PC-9 (cell line): ENCODE data around the gene CDCA7. TPM values are rescaled to one million over a fixed set of nuclear protein-coding genes. Genes with fewer than 3 reads are reported as not detected.
"Not testable (repeated sequence)": the region's sequence is repeated elsewhere in the genome, so short reads cannot be mapped to it uniquely, and the experiment has no call there.

Experiments used
- BruUV-seq: library from RNA; stranded (reverse); fragments of 400-500 nt; replicated peaks from 2 replicates; lab custom pipeline; 2021; lab: Mats Ljungman, UMichigan
- CTCF ChIA-PET: fragments of 300-600 bp; sonication (Branson Sonifier 250); formaldehyde crosslinking; loops from one replicate; lab custom pipeline; 2022; ENCODE audit warnings: antibody characterized with exemption; lab: Charles Lee
- POLR2A ChIA-PET: fragments of 300-600 bp; sonication (Branson Sonifier 250); formaldehyde crosslinking; loops from one replicate; lab custom pipeline; 2022; ENCODE audit warnings: antibody characterized with exemption; ENCODE audit not compliant: unreplicated experiment; lab: Charles Lee
- DNase-seq, 2 experiments: peaks; one replicate each; pipeline versions ENCODE4 v3.0.0 to v3.0.0-alpha.2; 2015 to 2022; ENCODE audit warnings: mixed read lengths in 1 of 2
- H2AFZ ChIP-seq: fragments of 200-600 bp; sonication (generic); 2 replicates; pipeline ENCODE4 v1.8.1; 2017; ENCODE audit warnings: antibody characterized with exemption
- H3F3A ChIP-seq: fragments of 200-600 bp; sonication (generic); 2 replicates; pipeline ENCODE4 v1.8.1; 2017; ENCODE audit warnings: antibody characterized with exemption, mild to moderate bottlenecking, low read depth; ENCODE audit not compliant: insufficient read depth
- H3K27ac ChIP-seq: fragments of 200-600 bp; sonication (generic); 2 replicates; pipeline ENCODE4 v1.6.1; 2016; ENCODE audit warnings: mixed run types
- H3K27me3 ChIP-seq: fragments of 200-600 bp; sonication (generic); 2 replicates; pipeline ENCODE4 v1.6.1; 2016; ENCODE audit warnings: low read depth, mixed run types; ENCODE audit not compliant: insufficient read depth
- H3K36me3 ChIP-seq: fragments of 200-600 bp; sonication (generic); 2 replicates; pipeline ENCODE4 v1.6.1; 2016; ENCODE audit warnings: low read depth, mixed run types
- H3K4me1 ChIP-seq: fragments of 200-600 bp; sonication (generic); replicated peaks from 2 replicates; pipeline ENCODE4 v1.6.1; 2016; ENCODE audit warnings: mixed run types; ENCODE audit not compliant: insufficient read depth
- H3K4me2 ChIP-seq: fragments of 200-600 bp; sonication (generic); 2 replicates; pipeline ENCODE4 v1.6.1; 2017; ENCODE audit warnings: mixed run types
- H3K4me3 ChIP-seq: fragments of 200-600 bp; sonication (generic); 2 replicates; pipeline ENCODE4 v1.6.1; 2016; ENCODE audit warnings: mixed run types
- H3K79me2 ChIP-seq: fragments of 200-600 bp; sonication (generic); 2 replicates; pipeline ENCODE4 v1.6.1; 2017; ENCODE audit warnings: low read depth, mixed run types
- H3K9me2 ChIP-seq: fragments of 200-600 bp; sonication (generic); 2 replicates; pipeline ENCODE4 v1.8.1; 2017; ENCODE audit warnings: mild to moderate bottlenecking; ENCODE audit not compliant: insufficient read depth
- H3K9me3 ChIP-seq: fragments of 200-600 bp; sonication (generic); 2 replicates; pipeline ENCODE4 v1.8.1; 2016; ENCODE audit warnings: low read depth; ENCODE audit not compliant: insufficient read depth
- H4K20me1 ChIP-seq: fragments of 200-600 bp; sonication (generic); 2 replicates; pipeline ENCODE4 v1.8.1; 2017; ENCODE audit not compliant: insufficient read depth
- EZH2 ChIP-seq: fragments of 200-600 bp; sonication (generic); IDR thresholded peaks from 2 replicates; pipeline ENCODE4 v1.8.0; 2017; ENCODE audit warnings: antibody characterized with exemption, low read depth
- intact Hi-C: fragments of 100-400 bp; cut with micrococcal nuclease; formaldehyde crosslinking; loops from one replicate; pipeline ENCODE4 v1.10.0; 2022; ENCODE audit not compliant: unreplicated experiment
- total RNA-seq: library from RNA; stranded (reverse); gene quantifications from 2 replicates; pipeline ENCODE4 v1.2.3, GENCODE V29; 2021
- TF ChIP-seq, protein P1 (sequence below): fragments of 200-600 bp; sonication (generic); conservative IDR thresholded peaks from 2 replicates; pipeline ENCODE4 v1.6.1; 2017; ENCODE audit warnings: mixed run types, antibody characterized with exemption, mild to moderate bottlenecking, moderate library complexity

Gene CDCA7
- total RNA-seq, 1 experiment from 2014 or later: 34.2 TPM

DNA sequence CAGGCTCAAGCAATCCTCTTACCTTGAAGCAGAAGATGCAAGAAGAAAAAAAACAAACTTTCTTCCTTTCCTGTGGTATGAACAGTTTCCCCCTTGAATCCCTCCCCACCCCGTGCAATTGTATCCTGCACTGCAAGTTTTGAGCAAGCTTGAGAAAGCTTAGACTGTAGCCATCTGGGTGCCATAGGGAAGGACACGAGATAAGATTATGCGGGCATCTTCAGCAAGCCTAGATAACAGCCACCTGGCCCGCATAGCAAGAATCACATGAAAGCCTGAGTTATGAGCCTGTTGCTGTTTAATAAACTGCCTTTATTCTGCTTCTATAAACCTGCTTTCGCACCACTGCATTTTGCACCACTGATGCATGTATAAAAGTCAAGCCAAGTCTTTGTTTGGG lies 27.3 kb upstream of the CDCA7 start:
- no peak overlapping the region for H2AFZ ChIP-seq

GRCh38 chr2:173333003-173333402 lies 21.7 kb upstream of the CDCA7 start:
- H3K9me2 ChIP-seq, H4K20me1 ChIP-seq, POLR2A ChIA-PET, DNase-seq, H3K4me1 ChIP-seq, CTCF ChIA-PET, H3K27me3 ChIP-seq, H3K27ac ChIP-seq, H3K36me3 ChIP-seq, H2AFZ ChIP-seq, H3K4me3 ChIP-seq, intact Hi-C loops, H3K4me2 ChIP-seq, BruUV-seq, H3K79me2 ChIP-seq, H3F3A ChIP-seq: not testable (repeated sequence)
- H3K9me3 ChIP-seq: peaks cover 19% of the 10 kb centered on the region

More for the DNA sequence above, 27.3 kb upstream of the CDCA7 start:
- Histone ChIP-seq H3F3A (no peaks in the 10 kb centered on the region), H4K20me1 (no peaks in the 10 kb centered on the region), H3K27me3 (no peaks in the 10 kb centered on the region), H3K4me1 (no peaks in the 10 kb centered on the region), H3K4me3 (no peak overlapping the region), H3K9me3 (peaks cover 3% of the 10 kb centered on the region; the same call in 1 of the 2 replicates), H3K27ac (no peak overlapping the region), H3K4me2 (no peak overlapping the region), H3K9me2 (no peaks in the 10 kb centered on the region), H3K36me3 (no peaks in the 10 kb centered on the region), H3K79me2 (no peaks in the 10 kb centered on the region)
- BruUV-seq: no TSS peak
- intact Hi-C loops: no loop called here
- DNase-seq: no peak
- CTCF ChIA-PET: no interaction called here
- TF ChIP-seq, protein P1, sequence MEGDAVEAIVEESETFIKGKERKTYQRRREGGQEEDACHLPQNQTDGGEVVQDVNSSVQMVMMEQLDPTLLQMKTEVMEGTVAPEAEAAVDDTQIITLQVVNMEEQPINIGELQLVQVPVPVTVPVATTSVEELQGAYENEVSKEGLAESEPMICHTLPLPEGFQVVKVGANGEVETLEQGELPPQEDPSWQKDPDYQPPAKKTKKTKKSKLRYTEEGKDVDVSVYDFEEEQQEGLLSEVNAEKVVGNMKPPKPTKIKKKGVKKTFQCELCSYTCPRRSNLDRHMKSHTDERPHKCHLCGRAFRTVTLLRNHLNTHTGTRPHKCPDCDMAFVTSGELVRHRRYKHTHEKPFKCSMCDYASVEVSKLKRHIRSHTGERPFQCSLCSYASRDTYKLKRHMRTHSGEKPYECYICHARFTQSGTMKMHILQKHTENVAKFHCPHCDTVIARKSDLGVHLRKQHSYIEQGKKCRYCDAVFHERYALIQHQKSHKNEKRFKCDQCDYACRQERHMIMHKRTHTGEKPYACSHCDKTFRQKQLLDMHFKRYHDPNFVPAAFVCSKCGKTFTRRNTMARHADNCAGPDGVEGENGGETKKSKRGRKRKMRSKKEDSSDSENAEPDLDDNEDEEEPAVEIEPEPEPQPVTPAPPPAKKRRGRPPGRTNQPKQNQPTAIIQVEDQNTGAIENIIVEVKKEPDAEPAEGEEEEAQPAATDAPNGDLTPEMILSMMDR: no peak
- no peak for TF ChIP-seq EZH2
- POLR2A ChIA-PET: interaction anchor here (0.6 kb wide), 1 partner anchor 412 kb away, joined by 9 read pairs; no protein-coding TSS in a partner anchor

- POLR2A ChIA-PET: no interaction called here
- BruUV-seq: no TSS peak
- TF ChIP-seq, protein P1: no peak
- CTCF ChIA-PET: no interaction called here
- Histone ChIP-seq H3K4me2 (no peak overlapping the region), H3K9me2 (no peaks in the 10 kb centered on the region), H3K4me3 (no peak overlapping the region), H3F3A (no peaks in the 10 kb centered on the region), H3K27ac (no peak overlapping the region), H3K36me3 (no peaks in the 10 kb centered on the region), H3K79me2 (no peaks in the 10 kb centered on the region), H3K4me1 (no peaks in the 10 kb centered on the region), H4K20me1 (no peaks in the 10 kb centered on the region), H3K27me3 (no peaks in the 10 kb centered on the region), H3K9me3 (0 out of 2 replicates have a peak, but pooled peaks cover 7% of the 10 kb centered on the region), H2AFZ (no peak overlapping the region)
- intact Hi-C loops: no loop called here
- no peak for DNase-seq
Observed at GRCh38 chr2:173339807-173340206, 14.9 kb upstream of the CDCA7 start.

DNA sequence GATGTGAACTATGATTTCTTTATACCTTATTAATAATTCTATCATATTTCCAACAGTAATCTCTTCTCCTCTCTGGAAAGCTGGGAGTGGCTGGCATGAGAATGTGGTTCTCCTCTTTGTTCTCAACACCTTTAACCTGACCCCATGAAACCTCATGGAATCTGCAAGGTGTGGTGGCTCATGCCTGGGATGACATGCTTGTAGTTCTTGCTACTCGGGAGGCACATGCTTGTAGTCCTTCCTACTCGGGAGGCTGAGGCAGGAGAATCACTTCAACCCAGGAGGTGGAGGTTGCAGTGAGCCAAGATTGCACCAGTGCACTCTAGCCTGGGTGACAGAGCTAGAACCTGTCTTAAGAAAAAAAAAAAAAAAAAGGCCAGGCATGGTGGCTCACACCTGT lies 10.8 kb upstream of the CDCA7 start:
- POLR2A ChIA-PET: no interaction called here
- Histone ChIP-seq H3F3A (no peaks in the 10 kb centered on the region), H3K4me2 (no peak overlapping the region), H3K4me3 (no peak overlapping the region), H3K9me3 (peaks cover 20% of the 10 kb centered on the region), H3K27me3 (no peaks in the 10 kb centered on the region), H2AFZ (no peak overlapping the region), H3K27ac (no peak overlapping the region), H4K20me1 (no peaks in the 10 kb centered on the region), H3K79me2 (no peaks in the 10 kb centered on the region), H3K4me1 (no peaks in the 10 kb centered on the region), H3K9me2 (no peaks in the 10 kb centered on the region), H3K36me3 (no peaks in the 10 kb centered on the region)
- CTCF ChIA-PET: no interaction called here
- peak in 1 of 2 experiments; percentile 5 for DNase-seq
- BruUV-seq: no TSS peak
- intact Hi-C loops: no loop called here
- TF ChIP-seq EZH2: no peak
- TF ChIP-seq, protein P1: no peak
